Activated B cell treated with CpG ODN at 0.5 μM for 24 hours (primary cell): ENCODE results near the gene CCKAR. TPM values are rescaled to one million over a fixed set of nuclear protein-coding genes. Genes with fewer than 3 reads are reported as not detected.

Experiments
- ATAC-seq: fragments of 200-7000 bp; cut with Tn5 transposase; one replicate; pipeline ENCODE4 v1.10.0; 2021; ENCODE audit warnings: low read depth, mild to moderate bottlenecking, moderate library complexity
- CTCF ChIA-PET: fragments of 350-600 bp; sonication (Branson Sonifier 250); formaldehyde crosslinking; loops from one replicate; lab custom pipeline; 2021; ENCODE audit warnings: antibody characterized with exemption; lab: Charles Lee
- POLR2A ChIA-PET: fragments of 350-600 bp; sonication (Branson Sonifier 250); formaldehyde crosslinking; loops from one replicate; lab custom pipeline; 2021; ENCODE audit warnings: antibody characterized with exemption; lab: Charles Lee
- DNase-seq: peaks from one replicate; pipeline ENCODE4 v3.0.0; 2022
- H3K27ac Mint-ChIP-seq: one replicate; pipeline ENCODE4 v1.8.0; 2020; ENCODE audit warnings: mixed read lengths
- H3K27me3 Mint-ChIP-seq: one replicate; pipeline ENCODE4 v1.8.0; 2021; ENCODE audit warnings: mixed read lengths
- H3K36me3 Mint-ChIP-seq: one replicate; pipeline ENCODE4 v1.8.0; 2021; ENCODE audit warnings: low read depth, mixed read lengths
- H3K4me1 Mint-ChIP-seq: one replicate; pipeline ENCODE4 v1.8.0; 2021; ENCODE audit warnings: mixed read lengths
- H3K4me3 Mint-ChIP-seq: one replicate; pipeline ENCODE4 v1.8.0; 2020; ENCODE audit warnings: mild to moderate bottlenecking, mixed read lengths
- H3K9me3 Mint-ChIP-seq: one replicate; pipeline ENCODE4 v1.8.0; 2020; ENCODE audit warnings: mixed read lengths
- CTCF ChIP-seq: fragments of 200-600 bp; IDR thresholded peaks from one replicate; pipeline ENCODE4 v1.8.0; 2022; ENCODE audit warnings: antibody characterized with exemption, mild to moderate bottlenecking
- intact Hi-C: fragments of 100-400 bp; cut with micrococcal nuclease; formaldehyde crosslinking; loops from one replicate; pipeline ENCODE4 v1.15.1; 2024
- total RNA-seq: library from RNA; stranded (reverse); gene quantifications from 2 replicates; pipeline ENCODE4 v1.2.3, GENCODE V29; 2022

Gene CCKAR
- total RNA-seq, 1 donor from 2014 or later, result not detected

DNA sequence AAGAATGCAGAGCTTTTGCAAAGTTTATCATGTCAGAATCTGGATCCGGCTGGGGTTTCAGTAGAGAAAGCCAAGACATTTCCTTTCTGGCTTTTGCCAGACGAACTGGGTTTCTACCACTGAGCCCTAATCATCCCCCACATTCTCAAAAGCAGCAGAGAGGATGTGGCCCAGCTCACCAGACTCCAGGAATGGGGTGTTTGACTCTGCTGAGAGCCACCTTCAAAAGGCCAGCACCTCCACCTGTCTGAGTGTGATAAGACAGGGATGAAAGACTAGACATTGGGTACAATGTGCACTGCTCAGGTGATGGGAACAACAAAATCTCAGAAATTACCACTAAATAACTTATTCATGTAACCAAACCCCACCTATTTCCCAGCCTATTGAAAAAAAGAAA, 25.7 kb upstream of the CCKAR start:
- Mint-ChIP-seq H3K27ac (no peak overlapping the region), H3K27me3 (peaks cover 16% of the 10 kb centered on the region), H3K4me3 (no peak overlapping the region), H3K36me3 (no peaks in the 10 kb centered on the region), H3K4me1 (no peaks in the 10 kb centered on the region), H3K9me3 (no peaks in the 10 kb centered on the region)
- ChIA-PET POLR2A (no interaction called here), CTCF (no interaction called here)
- ATAC-seq, result no peak
- intact Hi-C loops, result no loop called here
- no peak for DNase-seq
- TF ChIP-seq CTCF, result no peak

- no peaks in the 10 kb centered on the region for H3K36me3 Mint-ChIP-seq
- H3K9me3 Mint-ChIP-seq, result no peaks in the 10 kb centered on the region
- DNase-seq (no peak), ATAC-seq (no peak)
- ChIA-PET CTCF (no interaction called here), POLR2A (no interaction called here)
- no peak overlapping the region for H3K27ac Mint-ChIP-seq
- TF ChIP-seq CTCF, result no peak
- H3K4me1 Mint-ChIP-seq, result no peaks in the 10 kb centered on the region
- H3K4me3 Mint-ChIP-seq, result no peak overlapping the region
- peaks cover 11% of the 10 kb centered on the region for H3K27me3 Mint-ChIP-seq
- intact Hi-C loops, result no loop called here
Measured at GRCh38 chr4:26510334-26510964, 20.2 kb upstream of the CCKAR start.

DNA sequence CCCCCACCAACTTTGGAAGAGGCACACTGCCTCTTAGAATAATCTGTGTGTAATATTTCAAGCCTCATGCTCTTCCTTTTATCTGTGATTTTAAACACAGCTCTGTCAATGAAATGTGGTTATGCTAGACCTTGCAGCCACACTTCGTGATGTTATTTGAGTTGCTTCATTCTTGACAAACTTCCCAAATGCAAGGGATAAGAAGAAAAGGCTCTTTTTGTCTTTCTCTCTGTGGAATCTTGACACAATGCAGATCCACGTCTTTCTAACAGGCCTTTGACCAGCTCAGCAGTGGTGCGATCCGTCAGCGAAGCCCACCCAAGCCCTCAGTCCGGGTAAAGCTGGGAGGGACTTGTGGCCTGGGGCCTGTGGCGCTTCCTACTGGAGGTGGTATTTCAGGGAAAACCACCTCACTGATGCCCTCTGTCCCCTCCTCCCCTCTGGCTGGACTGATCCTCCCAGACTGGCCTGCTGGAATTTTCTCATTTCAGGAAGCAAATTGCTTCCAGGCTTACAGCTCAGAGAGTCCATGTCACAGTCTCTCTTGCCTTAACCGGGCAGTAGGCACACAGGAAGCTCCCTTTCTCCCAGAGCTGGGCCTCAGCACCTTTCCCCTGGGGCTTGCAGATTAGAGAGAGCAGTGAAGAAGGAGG, 19.5 kb upstream of the CCKAR start:
- intact Hi-C loops, result no loop called here
- ATAC-seq (no peak), DNase-seq (no peak)
- POLR2A ChIA-PET, result no interaction called here
- peaks cover 7% of the 10 kb centered on the region for H3K27me3 Mint-ChIP-seq
- no peaks in the 10 kb centered on the region for H3K9me3 Mint-ChIP-seq
- H3K4me1 Mint-ChIP-seq, result no peaks in the 10 kb centered on the region
- CTCF ChIA-PET, result no interaction called here
- TF ChIP-seq CTCF, result no peak
- no peaks in the 10 kb centered on the region for H3K36me3 Mint-ChIP-seq
- H3K4me3 Mint-ChIP-seq, result no peak overlapping the region
- H3K27ac Mint-ChIP-seq, result no peak overlapping the region

- no peak overlapping the region for H3K4me3 Mint-ChIP-seq
- intact Hi-C loops, result no loop called here
- H3K9me3 Mint-ChIP-seq, result no peaks in the 10 kb centered on the region
- no peaks in the 10 kb centered on the region for H3K36me3 Mint-ChIP-seq
- CTCF ChIA-PET, result no interaction called here
- no peaks in the 10 kb centered on the region for H3K4me1 Mint-ChIP-seq
- no peak for DNase-seq
- POLR2A ChIA-PET, result no interaction called here
- H3K27me3 Mint-ChIP-seq, result no peaks in the 10 kb centered on the region
- ATAC-seq, result no peak
- H3K27ac Mint-ChIP-seq, result no peak overlapping the region
- no peak for TF ChIP-seq CTCF
Measured at GRCh38 chr4:26507286-26507685, 17.0 kb upstream of the CCKAR start.

- TF ChIP-seq CTCF, result no peak
- peaks cover 10% of the 10 kb centered on the region for H3K27me3 Mint-ChIP-seq
- peaks cover 6% of the 10 kb centered on the region for H3K9me3 Mint-ChIP-seq
- no peaks in the 10 kb centered on the region for H3K36me3 Mint-ChIP-seq
- H3K4me1 Mint-ChIP-seq, result no peaks in the 10 kb centered on the region
- ChIA-PET CTCF (no interaction called here), POLR2A (no interaction called here)
- no peak overlapping the region for H3K27ac Mint-ChIP-seq
- ATAC-seq (no peak), DNase-seq (no peak)
- H3K4me3 Mint-ChIP-seq, result no peak overlapping the region
- intact Hi-C loops, result no loop called here
Measured at GRCh38 chr4:26503844-26504243, 13.6 kb upstream of the CCKAR start.
